Measurements from ENCODE around the gene CNTF. TPM values are rescaled to one million over a fixed set of nuclear protein-coding genes. Genes with fewer than 3 reads are reported as not detected.

Gene CNTF
- total RNA-seq, 4 donors from 2014 or later = 1.6 to 5.0 (median 1.7) TPM

GRCh38 chr11:58636587-58636986 lies 14.1 kb downstream of the CNTF start:
- no peaks in the 10 kb centered on the region for H3K9me3 ChIP-seq
- H3K27ac ChIP-seq = no peak overlapping the region
- 73 to 80% methylated on average over 3 of the region's 3 CpGs for WGBS, 2 donors
- DNase-seq = no peak
- no peaks in the 10 kb centered on the region for H3K27me3 ChIP-seq
- H3K4me1 ChIP-seq = peaks cover 10 to 41% of the 10 kb centered on the region in 2 donors
- TF ChIP-seq POLR2A (IDR thresholded peaks at IDR 0.05) (no peak), CTCF (IDR thresholded peaks at IDR 0.05) (no peak)
- no peaks in the 10 kb centered on the region for H3K36me3 ChIP-seq
- H3K4me3 ChIP-seq (replicated peaks in 1 of 3) = no peak overlapping the region
- intact Hi-C loops (cut with DNase I) = no loop called here

GRCh38 chr11:58637371-58637770 lies 14.9 kb downstream of the CNTF start:
- no peak for TF ChIP-seq POLR2A (IDR thresholded peaks at IDR 0.05)
- no peak for TF ChIP-seq CTCF (IDR thresholded peaks at IDR 0.05)

GRCh38 chr11:58639103-58639502 lies 16.6 kb downstream of the CNTF start:
- intact Hi-C loops (cut with DNase I) = no loop called here

More at GRCh38 chr11:58637371-58637770, 14.9 kb downstream of the CNTF start:
- no peaks in the 10 kb centered on the region for H3K9me3 ChIP-seq
- intact Hi-C loops (cut with DNase I) = no loop called here
- DNase-seq = no peak
- WGBS, 2 donors = 45 to 55% methylated on average over 2 of the region's 2 CpGs
- H3K27ac ChIP-seq = no peak overlapping the region
- no peak overlapping the region for H3K4me3 ChIP-seq (replicated peaks in 1 of 3)
- peaks cover 14 to 42% of the 10 kb centered on the region in 2 donors for H3K4me1 ChIP-seq
- H3K36me3 ChIP-seq = no peaks in the 10 kb centered on the region
- H3K27me3 ChIP-seq = no peaks in the 10 kb centered on the region

GRCh38 chr11:58639669-58640068 lies 17.2 kb downstream of the CNTF start:
- WGBS, 2 donors = 47 to 57% methylated on average over 2 of the region's 2 CpGs
- Histone ChIP-seq H3K36me3 (no peaks in the 10 kb centered on the region), H3K27ac (peak overlapping the region in 1 of 3 donors; percentile 8), H3K4me3 (replicated peaks in 1 of 3) (no peak overlapping the region), H3K27me3 (no peaks in the 10 kb centered on the region), H3K4me1 (peaks cover 6 to 31% of the 10 kb centered on the region in 2 donors), H3K9me3 (no peaks in the 10 kb centered on the region)
- no peak for DNase-seq
- intact Hi-C loops (cut with DNase I) = no loop called here
- no peak for TF ChIP-seq CTCF (IDR thresholded peaks at IDR 0.05)
- TF ChIP-seq POLR2A (IDR thresholded peaks at IDR 0.05) = no peak

More at GRCh38 chr11:58639103-58639502, 16.6 kb downstream of the CNTF start:
- TF ChIP-seq POLR2A (IDR thresholded peaks at IDR 0.05) (no peak), CTCF (IDR thresholded peaks at IDR 0.05) (no peak)
- Histone ChIP-seq H3K27ac (no peak overlapping the region), H3K4me3 (replicated peaks in 1 of 3) (no peak overlapping the region), H3K4me1 (peaks cover 6 to 31% of the 10 kb centered on the region in 2 donors), H3K36me3 (no peaks in the 10 kb centered on the region), H3K27me3 (no peaks in the 10 kb centered on the region), H3K9me3 (no peaks in the 10 kb centered on the region)
- WGBS, 2 donors = 89 to 93% methylated on average over 6 of the region's 6 CpGs
- DNase-seq = no peak

- WGBS, 2 donors = 26 to 32% methylated on average over 1 of the region's 1 CpG
- Histone ChIP-seq H3K27ac (peak overlapping the region in 1 of 3 donors; percentile 8), H3K27me3 (no peaks in the 10 kb centered on the region), H3K9me3 (no peaks in the 10 kb centered on the region), H3K36me3 (no peaks in the 10 kb centered on the region), H3K4me3 (replicated peaks in 1 of 3) (no peak overlapping the region), H3K4me1 (peaks cover 6 to 31% of the 10 kb centered on the region in 2 donors)
- no peak for DNase-seq
- intact Hi-C loops (cut with DNase I) = no loop called here
- TF ChIP-seq POLR2A (IDR thresholded peaks at IDR 0.05) (no peak), CTCF (IDR thresholded peaks at IDR 0.05) (no peak)
Observed at GRCh38 chr11:58640386-58641023, 18.0 kb downstream of the CNTF start.
